Islet of Langerhans (tissue), 1 donor: ENCODE data around the gene FYCO1.
A peak's percentile ranks its signal among the peaks of the same experiment; 100 is the strongest.
"Not testable (repeated sequence)": the region's sequence is repeated elsewhere in the genome, so short reads cannot be mapped to it uniquely, and the experiment has no call there.

Experiments used
- FAIRE-seq: peaks from one replicate; lab custom pipeline; 2011; peaks lifted over from hg19 to GRCh38; lab: Jason Lieb, UNC

The FYCO1 gene

GRCh38 chr3:45995236-45996192 lies at the start of gene FYCO1:
FYCO1 (minus strand) TSS chr3:45995824; CDS start chr3:45984910, 10,914 bp downstream.
- peak; percentile 55 for FAIRE-seq

- no peak for FAIRE-seq
These were observed 43.3 kb upstream of the FYCO1 start for GRCh38 chr3:46038916-46039315.

GRCh38 chr3:46038071-46038470 lies 42.4 kb upstream of the FYCO1 start:
- FAIRE-seq = not testable (repeated sequence)

GRCh38 chr3:46036191-46036590 lies 40.6 kb upstream of the FYCO1 start:
- FAIRE-seq = no peak

GRCh38 chr3:46031747-46032146 lies 36.1 kb upstream of the FYCO1 start:
- no peak for FAIRE-seq

- FAIRE-seq = no peak
These were observed 35.6 kb upstream of the FYCO1 start for GRCh38 chr3:46031269-46031668.

GRCh38 chr3:46030626-46031025 lies 35.0 kb upstream of the FYCO1 start:
- no peak for FAIRE-seq

GRCh38 chr3:46029953-46030543 lies 34.4 kb upstream of the FYCO1 start:
- no peak for FAIRE-seq

- no peak for FAIRE-seq
These were observed 32.2 kb upstream of the FYCO1 start for GRCh38 chr3:46027736-46028397.

GRCh38 chr3:46027021-46027705 lies 31.5 kb upstream of the FYCO1 start, which contains the start of gene XCR1:
XCR1 (minus strand) TSS chr3:46027483; CDS start chr3:46021947, 5,536 bp downstream.
- no peak for FAIRE-seq

- no peak for FAIRE-seq
These were observed 29.5 kb upstream of the FYCO1 start for GRCh38 chr3:46025139-46025538.

- FAIRE-seq = no peak
These were observed 28.5 kb upstream of the FYCO1 start for GRCh38 chr3:46024131-46024530.

GRCh38 chr3:46022909-46023785 lies 27.5 kb upstream of the FYCO1 start:
- no peak for FAIRE-seq

GRCh38 chr3:46021516-46021915 lies 25.9 kb upstream of the FYCO1 start:
- FAIRE-seq = no peak

GRCh38 chr3:46020766-46021510 lies 25.3 kb upstream of the FYCO1 start:
- no peak for FAIRE-seq

- FAIRE-seq = no peak
These were observed 24.1 kb upstream of the FYCO1 start for GRCh38 chr3:46019707-46020106.

GRCh38 chr3:46017720-46018119 lies 22.1 kb upstream of the FYCO1 start:
- FAIRE-seq = no peak

GRCh38 chr3:46013316-46014094 lies 17.9 kb upstream of the FYCO1 start:
- no peak for FAIRE-seq

- FAIRE-seq = no peak
These were observed 16.6 kb upstream of the FYCO1 start for GRCh38 chr3:46012246-46012645.
